ENCODE measurements around the gene PCDHGB7.
A peak's percentile ranks its signal among the peaks of the same experiment; 100 is the strongest.
"Not testable (repeated sequence)": the region's sequence is repeated elsewhere in the genome, so short reads cannot be mapped to it uniquely, and the experiment has no call there.

Gene PCDHGB7

GRCh38 chr5:141392429-141393198 lies 24.9 kb upstream of the PCDHGB7 start, which contains the start of gene PCDHGA8:
TSS of gene PCDHGA8 (plus strand) at chr5:141392633. CDS start at chr5:141392814, 181 bp downstream.
- TF ChIP-seq CEBPB (IDR thresholded peaks at IDR 0.05): no peak
- TF ChIP-seq EGR1 (IDR thresholded peaks at IDR 0.05): no peak
- TF ChIP-seq, protein P1, sequence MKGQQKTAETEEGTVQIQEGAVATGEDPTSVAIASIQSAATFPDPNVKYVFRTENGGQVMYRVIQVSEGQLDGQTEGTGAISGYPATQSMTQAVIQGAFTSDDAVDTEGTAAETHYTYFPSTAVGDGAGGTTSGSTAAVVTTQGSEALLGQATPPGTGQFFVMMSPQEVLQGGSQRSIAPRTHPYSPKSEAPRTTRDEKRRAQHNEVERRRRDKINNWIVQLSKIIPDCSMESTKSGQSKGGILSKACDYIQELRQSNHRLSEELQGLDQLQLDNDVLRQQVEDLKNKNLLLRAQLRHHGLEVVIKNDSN (IDR thresholded peaks at IDR 0.05): no peak
- no peak for TF ChIP-seq NFIC (IDR thresholded peaks at IDR 0.05)
- TF ChIP-seq TCF12 (IDR thresholded peaks at IDR 0.05; ENCODE audit: low read depth): no peak
- no peak for TF ChIP-seq CREB1 (IDR thresholded peaks at IDR 0.05; ENCODE audit: low read depth)
- 0 out of 2 replicates have a peak, but pooled peaks have one; percentile 24 for TF ChIP-seq MAX (IDR thresholded peaks at IDR 0.05)
- TF ChIP-seq TAF1 (IDR thresholded peaks at IDR 0.05; ENCODE audit: low read depth): no peak
- TF ChIP-seq RAD21 (IDR thresholded peaks at IDR 0.05; ENCODE audit: low read depth): peak; percentile 21; the same call in 1 of the 2 replicates

GRCh38 chr5:141393267-141393666 lies 24.2 kb upstream of the PCDHGB7 start:
- no peak for TF ChIP-seq REST (IDR thresholded peaks at IDR 0.05; ENCODE audit: low read depth)
- no peak for TF ChIP-seq ZBTB7A (IDR thresholded peaks at IDR 0.05; ENCODE audit: low read depth)
- TF ChIP-seq MAX (IDR thresholded peaks at IDR 0.05): no peak
- TF ChIP-seq CREB1 (IDR thresholded peaks at IDR 0.05; ENCODE audit: low read depth): no peak
- no peak for TF ChIP-seq FOXM1 (IDR thresholded peaks at IDR 0.05; ENCODE audit: borderline replicate concordance, low read depth)
- no peak for TF ChIP-seq TCF12 (IDR thresholded peaks at IDR 0.05; ENCODE audit: low read depth)
- TF ChIP-seq EGR1 (IDR thresholded peaks at IDR 0.05): no peak
- TF ChIP-seq EP300 (IDR thresholded peaks at IDR 0.05; ENCODE audit: borderline replicate concordance): no peak
- TF ChIP-seq, protein P1 (IDR thresholded peaks at IDR 0.05): no peak
- no peak for TF ChIP-seq NFIC (IDR thresholded peaks at IDR 0.05)
- TF ChIP-seq TEAD4 (IDR thresholded peaks at IDR 0.05): no peak
- no peak for TF ChIP-seq YY1 (IDR thresholded peaks at IDR 0.05; ENCODE audit: low read depth)

DNA sequence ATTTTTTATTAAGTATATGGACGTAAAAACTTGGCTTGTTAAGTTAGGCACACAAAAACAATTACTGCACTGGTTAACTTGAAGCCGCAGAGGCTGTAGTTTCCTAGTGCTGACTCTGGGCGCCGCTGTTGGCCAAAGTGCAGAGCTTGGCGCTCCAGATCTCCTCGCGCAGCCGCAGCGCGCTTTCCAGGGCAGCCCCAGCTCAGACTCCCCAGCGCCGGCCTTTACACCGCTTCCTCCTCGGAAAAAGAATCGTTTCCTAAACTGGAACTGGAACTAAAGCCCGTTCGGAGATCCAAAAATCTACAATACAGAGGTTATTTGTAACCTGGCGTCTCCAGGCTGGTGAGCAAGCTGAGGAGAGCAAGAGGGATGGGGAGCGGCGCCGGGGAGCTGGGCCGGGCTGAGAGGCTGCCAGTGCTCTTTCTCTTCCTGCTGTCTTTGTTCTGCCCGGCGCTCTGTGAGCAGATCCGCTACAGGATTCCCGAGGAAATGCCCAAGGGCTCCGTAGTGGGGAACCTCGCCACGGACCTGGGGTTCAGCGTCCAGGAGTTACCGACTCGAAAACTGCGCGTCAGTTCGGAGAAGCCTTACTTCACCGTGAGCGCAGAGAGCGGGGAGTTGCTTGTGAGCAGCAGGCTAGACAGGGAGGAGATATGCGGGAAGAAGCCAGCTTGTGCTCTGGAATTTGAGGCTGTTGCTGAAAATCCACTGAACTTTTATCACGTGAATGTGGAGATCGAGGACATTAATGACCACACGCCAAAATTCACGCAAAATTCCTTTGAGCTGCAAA lies 19.5 kb upstream of the PCDHGB7 start, which contains the start of gene PCDHGB5:
TSS of gene PCDHGB5 (plus strand) at position 192 of the 796 bp plus-strand sequence. CDS start at position 373, 181 bp downstream.
- not testable (repeated sequence) for TF ChIP-seq REST (IDR thresholded peaks at IDR 0.05; ENCODE audit: low read depth); FOXM1 (IDR thresholded peaks at IDR 0.05; ENCODE audit: borderline replicate concordance, low read depth); TEAD4 (IDR thresholded peaks at IDR 0.05)

DNA sequence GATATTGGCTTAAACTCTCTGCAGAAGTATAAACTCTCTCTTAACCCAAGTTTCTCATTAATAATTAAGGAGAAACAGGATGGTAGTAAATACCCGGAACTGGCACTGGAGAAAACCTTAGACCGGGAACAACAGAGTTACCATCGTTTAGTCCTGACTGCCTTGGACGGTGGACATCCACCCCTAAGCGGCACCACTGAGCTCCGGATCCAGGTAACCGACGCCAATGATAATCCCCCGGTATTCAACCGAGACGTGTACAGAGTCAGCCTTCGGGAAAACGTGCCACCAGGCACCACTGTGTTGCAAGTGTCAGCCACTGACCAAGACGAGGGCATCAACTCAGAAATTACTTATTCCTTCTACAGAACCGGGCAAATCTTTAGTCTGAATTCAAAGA lies 18.9 kb upstream of the PCDHGB7 start:
- TF ChIP-seq MAX (IDR thresholded peaks at IDR 0.05) (no peak), RAD21 (IDR thresholded peaks at IDR 0.05; ENCODE audit: low read depth) (no peak), EP300 (IDR thresholded peaks at IDR 0.05; ENCODE audit: borderline replicate concordance) (no peak), ZBTB7A (IDR thresholded peaks at IDR 0.05; ENCODE audit: low read depth) (no peak), REST (IDR thresholded peaks at IDR 0.05; ENCODE audit: low read depth) (no peak), EGR1 (IDR thresholded peaks at IDR 0.05) (no peak), TEAD4 (IDR thresholded peaks at IDR 0.05) (no peak), FOXM1 (IDR thresholded peaks at IDR 0.05; ENCODE audit: borderline replicate concordance, low read depth) (no peak), TCF12 (IDR thresholded peaks at IDR 0.05; ENCODE audit: low read depth) (no peak), CREB1 (IDR thresholded peaks at IDR 0.05; ENCODE audit: low read depth) (no peak), TAF1 (IDR thresholded peaks at IDR 0.05; ENCODE audit: low read depth) (no peak), CEBPB (IDR thresholded peaks at IDR 0.05) (no peak), NFIC (IDR thresholded peaks at IDR 0.05) (no peak), YY1 (IDR thresholded peaks at IDR 0.05; ENCODE audit: low read depth) (no peak)
- TF ChIP-seq, protein P1 (IDR thresholded peaks at IDR 0.05): no peak

Data from Ishikawa (cell line).